ENCODE data around the gene CCL27. TPM values are rescaled to one million over a fixed set of nuclear protein-coding genes. Genes with fewer than 3 reads are reported as not detected.

Gene CCL27, protein sequence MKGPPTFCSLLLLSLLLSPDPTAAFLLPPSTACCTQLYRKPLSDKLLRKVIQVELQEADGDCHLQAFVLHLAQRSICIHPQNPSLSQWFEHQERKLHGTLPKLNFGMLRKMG
- 0.36 TPM in 1 of 2 replicates, not detected in the other for total RNA-seq (2014; rRNA removed; shearing (Covaris generic); ENCODE audit: low replicate concordance)

DNA sequence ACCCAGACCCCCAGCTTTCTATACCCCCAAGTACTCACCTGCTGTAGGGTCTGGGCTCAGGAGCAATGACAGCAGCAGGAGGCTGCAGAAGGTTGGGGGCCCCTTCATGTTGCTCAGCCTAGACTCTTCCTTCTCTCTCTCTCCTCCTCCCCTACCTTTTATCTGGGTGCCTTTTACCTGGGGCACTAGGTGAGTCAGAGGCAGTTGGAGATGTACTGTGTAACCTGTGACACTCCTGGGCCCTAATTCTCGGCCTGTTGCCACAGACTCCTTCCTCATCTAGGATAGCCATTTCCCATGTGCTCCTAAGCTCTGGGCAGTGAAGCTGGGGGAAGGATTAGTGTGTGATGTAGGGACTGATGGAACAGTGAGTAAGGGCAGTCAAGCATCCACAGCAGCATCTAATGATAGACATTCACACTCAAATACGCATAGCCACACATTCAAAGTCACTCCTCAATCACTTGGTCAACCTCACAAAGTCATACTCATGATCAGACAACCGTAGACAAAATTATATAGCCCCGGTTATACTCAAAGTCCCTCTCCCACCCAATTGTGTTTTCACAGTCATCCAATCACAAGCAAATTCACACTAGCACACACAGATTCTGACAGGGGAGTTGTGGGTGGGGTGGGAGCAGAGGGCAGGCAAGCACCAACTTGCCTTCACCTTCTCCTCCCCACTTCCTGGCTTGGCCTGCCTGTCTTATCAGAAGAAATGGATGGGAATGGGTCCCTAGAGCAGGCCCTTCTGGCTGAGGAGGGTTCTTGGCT, at the start of gene CCL27:
CCL27 (minus strand) TSS at position 132 of the 777 bp plus-strand sequence; CDS start at position 108, 24 bp downstream.
- Histone ChIP-seq H3K27me3 (ENCODE audit: low read length) (no peaks in the 10 kb centered on the region), H3K4me1 (ENCODE audit: low read length) (peaks cover 17% of the 10 kb centered on the region), H3K27ac (ENCODE audit: low read length) (no peak within 1 kb of the TSS), H3K79me2 (ENCODE audit: low read length) (no peaks in the 10 kb centered on the region), H3K9ac (ENCODE audit: low read length) (no peak within 1 kb of the TSS), H3K4me3 (ENCODE audit: low read length) (no peak within 1 kb of the TSS), H3K36me3 (ENCODE audit: insufficient read depth, low read length) (no peaks in the 10 kb centered on the region), H3K9me3 (ENCODE audit: low read length) (no peaks in the 10 kb centered on the region), H2AFZ (ENCODE audit: low read length) (no peak within 1 kb of the TSS), H4K20me1 (ENCODE audit: insufficient read depth, low read depth, low read length) (no peaks in the 10 kb centered on the region), H3K4me2 (ENCODE audit: low read depth, low read length, poor library complexity, severe bottlenecking) (no peak within 1 kb of the TSS), H3K9me2 (replicated peaks; ENCODE audit: insufficient read depth, low read length) (no peaks in the 10 kb centered on the region)
- DNase-seq: no peak

DNA sequence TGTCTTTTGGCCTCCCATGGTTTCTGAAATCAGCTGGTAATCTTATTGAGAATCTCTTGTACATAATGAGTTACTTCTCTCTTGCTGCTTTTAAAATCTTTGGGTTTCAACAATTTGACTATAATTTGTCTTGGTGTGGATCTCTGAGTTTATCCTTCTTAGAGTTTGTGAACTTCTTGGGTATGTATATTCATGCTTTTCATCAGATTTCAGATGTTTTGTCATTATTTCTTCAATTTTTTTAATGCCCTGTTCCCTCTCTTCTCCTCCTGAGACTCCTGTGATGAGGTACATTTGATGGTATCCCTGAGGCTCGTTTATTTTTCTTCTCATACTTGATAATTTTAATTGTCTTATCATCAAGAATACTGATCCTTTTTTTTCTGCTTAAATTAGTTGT, 49.7 kb upstream of the CCL27 start:
- Histone ChIP-seq H3K4me3 (ENCODE audit: low read length) (no peak overlapping the region), H3K9me2 (replicated peaks; ENCODE audit: insufficient read depth, low read length) (no peaks in the 10 kb centered on the region), H3K4me2 (ENCODE audit: low read depth, low read length, poor library complexity, severe bottlenecking) (no peak overlapping the region), H3K4me1 (ENCODE audit: low read length) (no peaks in the 10 kb centered on the region), H3K9me3 (ENCODE audit: low read length) (no peaks in the 10 kb centered on the region), H4K20me1 (ENCODE audit: insufficient read depth, low read depth, low read length) (no peaks in the 10 kb centered on the region), H3K27me3 (ENCODE audit: low read length) (no peaks in the 10 kb centered on the region), H3K36me3 (ENCODE audit: insufficient read depth, low read length) (no peaks in the 10 kb centered on the region), H3K9ac (ENCODE audit: low read length) (no peak overlapping the region), H2AFZ (ENCODE audit: low read length) (no peak overlapping the region), H3K79me2 (ENCODE audit: low read length) (no peaks in the 10 kb centered on the region), H3K27ac (ENCODE audit: low read length) (no peak overlapping the region)
- no peak for DNase-seq

DNA sequence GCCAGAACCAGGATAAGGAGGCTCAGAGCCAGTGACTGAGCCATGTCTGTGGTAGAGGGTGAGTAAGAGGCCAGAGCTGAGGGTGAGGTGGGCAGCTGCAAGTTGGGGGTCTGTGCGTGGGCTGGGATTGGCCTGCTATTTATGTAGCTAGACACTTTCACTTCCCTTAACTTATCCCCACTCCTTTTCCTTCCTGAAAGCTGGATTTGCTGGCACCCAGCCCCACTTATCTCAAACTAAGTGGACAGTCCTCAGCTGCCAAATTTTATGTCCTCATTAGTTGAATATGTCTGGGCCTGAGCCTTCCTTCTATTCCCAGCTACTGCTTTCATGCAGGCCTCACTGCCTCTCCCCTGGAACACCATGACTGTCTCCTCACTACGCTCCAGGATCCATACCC, 47.6 kb upstream of the CCL27 start, which contains the start of gene CCL21:
CCL21 (minus strand) TSS at position 114 of the 400 bp plus-strand sequence; CDS start at position 44, 70 bp downstream.
- H3K27ac ChIP-seq (ENCODE audit: low read length): no peak within 1 kb of the TSS

DNA sequence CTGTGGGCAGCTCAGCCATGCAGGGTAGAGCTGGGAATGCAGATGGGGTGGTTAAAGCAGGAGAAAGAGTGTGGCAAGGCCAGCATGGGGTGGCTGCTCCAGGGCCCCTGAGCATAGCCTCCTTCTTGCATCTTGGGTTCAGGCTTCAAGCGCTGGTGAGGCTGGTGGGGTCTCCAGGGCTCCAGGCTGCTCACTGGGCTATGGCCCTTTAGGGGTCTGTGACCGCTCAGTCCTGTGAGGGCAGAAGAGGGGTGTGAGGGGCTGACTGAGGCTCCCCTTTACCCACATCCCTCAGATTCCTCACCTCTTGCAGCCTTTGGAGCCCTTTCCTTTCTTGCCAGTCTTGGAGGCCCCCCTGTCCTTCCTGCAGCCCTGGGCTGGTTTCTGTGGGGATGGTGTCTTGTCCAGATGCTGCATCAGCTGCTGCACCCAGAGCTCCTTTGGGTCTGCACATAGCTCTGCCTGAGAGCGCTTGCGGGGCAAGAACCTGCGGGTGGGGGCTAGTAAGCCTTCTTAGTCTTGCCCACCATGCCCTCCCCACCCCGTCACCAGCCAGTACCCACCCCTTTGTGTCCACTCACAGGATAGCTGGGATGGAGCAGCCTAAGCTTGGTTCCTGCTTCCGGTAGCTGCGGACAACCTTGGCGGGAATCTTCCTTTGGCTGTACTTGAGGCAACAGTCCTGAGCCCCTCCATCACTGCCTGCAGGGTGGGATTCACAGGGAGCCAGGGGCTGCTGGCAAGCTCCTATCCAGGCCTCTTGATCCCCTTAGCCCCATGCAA, 46.9 kb upstream of the CCL27 start:
- no peak for DNase-seq
- H4K20me1 ChIP-seq (ENCODE audit: insufficient read depth, low read depth, low read length): no peaks in the 10 kb centered on the region
- no peaks in the 10 kb centered on the region for H3K4me1 ChIP-seq (ENCODE audit: low read length)
- H3K36me3 ChIP-seq (ENCODE audit: insufficient read depth, low read length): no peaks in the 10 kb centered on the region
- no peak overlapping the region for H3K4me3 ChIP-seq (ENCODE audit: low read length)
- no peaks in the 10 kb centered on the region for H3K9me2 ChIP-seq (replicated peaks; ENCODE audit: insufficient read depth, low read length)
- no peak overlapping the region for H3K4me2 ChIP-seq (ENCODE audit: low read depth, low read length, poor library complexity, severe bottlenecking)
- H3K9me3 ChIP-seq (ENCODE audit: low read length): no peaks in the 10 kb centered on the region
- no peak overlapping the region for H3K27ac ChIP-seq (ENCODE audit: low read length)
- H2AFZ ChIP-seq (ENCODE audit: low read length): no peak overlapping the region
- no peaks in the 10 kb centered on the region for H3K27me3 ChIP-seq (ENCODE audit: low read length)
- no peaks in the 10 kb centered on the region for H3K79me2 ChIP-seq (ENCODE audit: low read length)
- no peak overlapping the region for H3K9ac ChIP-seq (ENCODE audit: low read length)

More for the DNA sequence above, 47.6 kb upstream of the CCL27 start, which contains the start of gene CCL21:
- Histone ChIP-seq H3K9ac (ENCODE audit: low read length) (no peak within 1 kb of the TSS), H2AFZ (ENCODE audit: low read length) (no peak within 1 kb of the TSS), H3K4me1 (ENCODE audit: low read length) (no peaks in the 10 kb centered on the region), H3K4me2 (ENCODE audit: low read depth, low read length, poor library complexity, severe bottlenecking) (no peak within 1 kb of the TSS), H3K9me3 (ENCODE audit: low read length) (no peaks in the 10 kb centered on the region), H4K20me1 (ENCODE audit: insufficient read depth, low read depth, low read length) (no peaks in the 10 kb centered on the region), H3K79me2 (ENCODE audit: low read length) (no peaks in the 10 kb centered on the region), H3K4me3 (ENCODE audit: low read length) (no peak within 1 kb of the TSS), H3K27me3 (ENCODE audit: low read length) (no peaks in the 10 kb centered on the region), H3K9me2 (replicated peaks; ENCODE audit: insufficient read depth, low read length) (no peaks in the 10 kb centered on the region), H3K36me3 (ENCODE audit: insufficient read depth, low read length) (no peaks in the 10 kb centered on the region)
- no peak for DNase-seq

DNA sequence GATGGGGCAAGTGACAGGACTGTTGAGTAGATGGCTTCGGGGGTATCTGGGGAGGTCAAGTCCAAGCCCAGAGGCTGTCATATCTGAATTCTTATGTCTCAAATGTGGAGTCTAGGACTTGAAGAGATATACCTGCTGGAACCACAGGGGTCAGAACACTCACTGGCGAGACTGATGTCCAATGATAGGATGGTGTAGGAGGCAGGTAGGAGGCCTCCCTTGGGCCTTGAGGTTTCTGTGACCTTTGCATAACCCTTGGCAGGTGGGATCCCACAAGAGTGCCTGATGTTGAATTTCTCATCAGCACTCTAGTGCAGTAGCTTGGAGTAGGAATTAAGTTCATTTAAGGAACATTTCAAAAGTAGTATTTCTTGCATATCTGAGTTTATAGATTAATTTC, 44.7 kb upstream of the CCL27 start:
- Histone ChIP-seq H3K4me3 (ENCODE audit: low read length) (no peak overlapping the region), H3K4me2 (ENCODE audit: low read depth, low read length, poor library complexity, severe bottlenecking) (no peak overlapping the region), H3K4me1 (ENCODE audit: low read length) (no peaks in the 10 kb centered on the region), H3K9me3 (ENCODE audit: low read length) (no peaks in the 10 kb centered on the region), H3K79me2 (ENCODE audit: low read length) (no peaks in the 10 kb centered on the region), H3K27me3 (ENCODE audit: low read length) (no peaks in the 10 kb centered on the region), H4K20me1 (ENCODE audit: insufficient read depth, low read depth, low read length) (no peaks in the 10 kb centered on the region), H2AFZ (ENCODE audit: low read length) (no peak overlapping the region), H3K36me3 (ENCODE audit: insufficient read depth, low read length) (no peaks in the 10 kb centered on the region), H3K27ac (ENCODE audit: low read length) (no peak overlapping the region), H3K9ac (ENCODE audit: low read length) (no peak overlapping the region), H3K9me2 (replicated peaks; ENCODE audit: insufficient read depth, low read length) (no peaks in the 10 kb centered on the region)
- DNase-seq: no peak

DNA sequence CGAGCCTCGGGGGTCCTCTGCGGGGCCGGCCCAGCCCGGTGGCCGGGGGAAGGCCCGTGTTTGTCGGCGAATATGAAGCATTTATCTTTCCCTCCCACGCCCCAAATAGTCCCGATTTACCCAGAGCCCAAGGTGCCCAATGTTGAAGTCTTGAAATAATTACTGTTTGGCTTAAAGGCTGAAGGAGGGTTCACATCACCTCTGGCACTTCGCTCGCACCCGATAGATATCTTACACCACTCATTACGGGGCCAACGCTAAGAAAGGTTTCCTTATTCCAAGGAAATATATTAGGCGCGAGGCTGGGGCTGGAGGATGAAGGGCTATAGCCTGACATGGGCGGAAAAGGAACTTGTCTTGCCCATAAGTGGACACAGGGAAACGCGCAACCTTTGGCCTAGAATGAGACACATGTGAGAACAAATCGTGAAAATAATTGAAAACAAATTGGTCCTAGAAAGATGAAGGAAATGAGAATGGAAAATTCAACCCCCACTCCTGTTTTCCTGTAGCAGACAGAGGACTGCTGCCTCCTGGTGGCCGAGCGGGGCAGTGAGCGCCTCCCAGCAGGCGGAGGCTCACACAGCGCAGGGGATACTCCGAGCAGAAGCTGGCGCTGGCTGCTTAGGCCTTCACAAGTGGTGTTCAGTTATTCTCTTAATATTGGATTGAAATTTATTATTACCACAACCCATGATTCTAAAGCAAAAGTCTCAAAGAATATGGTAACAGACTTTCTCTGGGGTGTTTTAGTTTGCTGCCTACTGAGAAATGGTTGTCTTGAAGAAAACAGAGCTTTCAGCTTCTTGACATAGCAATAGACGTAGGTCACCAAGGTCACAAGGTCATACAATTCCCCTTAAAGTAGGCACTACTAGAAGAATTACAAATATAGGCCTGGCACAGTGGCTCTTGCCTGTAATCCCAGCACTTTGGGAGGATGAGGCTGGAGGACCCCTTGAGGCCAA, 39.6 kb upstream of the CCL27 start:
- peak overlapping the region; percentile 64; the same call in 1 of the 2 replicates for H2AFZ ChIP-seq (ENCODE audit: low read length)
- peak overlapping the region; percentile 50 for H3K4me3 ChIP-seq (ENCODE audit: low read length)
- DNase-seq: peak; percentile 89
- H3K9ac ChIP-seq (ENCODE audit: low read length): peak overlapping the region; percentile 47
- no peaks in the 10 kb centered on the region for H3K79me2 ChIP-seq (ENCODE audit: low read length)
- H3K4me2 ChIP-seq (ENCODE audit: low read depth, low read length, poor library complexity, severe bottlenecking): peak overlapping the region; percentile 64
- H4K20me1 ChIP-seq (ENCODE audit: insufficient read depth, low read depth, low read length): no peaks in the 10 kb centered on the region
- no peaks in the 10 kb centered on the region for H3K36me3 ChIP-seq (ENCODE audit: insufficient read depth, low read length)
- H3K9me3 ChIP-seq (ENCODE audit: low read length): no peaks in the 10 kb centered on the region
- no peaks in the 10 kb centered on the region for H3K27me3 ChIP-seq (ENCODE audit: low read length)
- H3K4me1 ChIP-seq (ENCODE audit: low read length): peaks cover 7% of the 10 kb centered on the region
- no peaks in the 10 kb centered on the region for H3K9me2 ChIP-seq (replicated peaks; ENCODE audit: insufficient read depth, low read length)
- H3K27ac ChIP-seq (ENCODE audit: low read length): no peak overlapping the region

DNA sequence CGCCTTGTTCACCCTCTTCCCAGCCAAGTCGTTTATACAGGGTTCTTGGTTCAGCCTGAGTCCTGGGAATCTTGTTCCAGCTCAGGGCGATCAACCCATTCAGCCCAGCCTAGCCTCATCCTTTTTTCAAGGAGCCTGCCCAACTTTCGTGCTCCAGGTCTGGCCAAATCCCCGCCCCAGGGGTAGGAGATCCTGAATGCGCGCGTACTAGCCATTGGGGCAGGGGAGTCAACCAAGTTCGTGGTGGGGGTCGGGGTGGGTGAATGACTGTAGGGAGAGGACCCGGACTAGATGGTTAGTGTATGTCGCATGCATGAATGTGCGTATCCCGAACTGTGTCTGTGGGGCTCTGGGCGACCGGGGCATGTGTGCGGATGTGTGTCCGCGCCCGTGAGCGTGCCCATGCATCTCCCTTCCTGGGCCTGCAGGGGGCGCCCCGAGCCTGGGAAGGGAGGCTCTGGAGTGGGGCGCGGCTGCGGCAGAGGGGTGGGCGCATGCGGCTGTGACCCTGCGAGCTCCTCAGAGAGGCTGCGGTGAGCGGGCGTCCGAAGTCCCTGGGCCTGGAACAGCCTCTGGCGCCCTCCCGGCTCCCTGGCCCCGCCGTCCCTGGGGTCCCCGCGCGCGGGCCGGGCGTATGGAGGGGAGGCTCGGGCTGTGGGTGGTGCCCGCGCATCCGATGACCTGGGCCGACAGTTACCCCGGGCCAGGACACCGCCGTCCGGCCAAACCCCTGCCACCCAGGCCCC, 38.7 kb upstream of the CCL27 start:
- peak overlapping the region; percentile 64 for H3K4me2 ChIP-seq (ENCODE audit: low read depth, low read length, poor library complexity, severe bottlenecking)
- no peaks in the 10 kb centered on the region for H3K9me2 ChIP-seq (replicated peaks; ENCODE audit: insufficient read depth, low read length)
- peaks cover 7% of the 10 kb centered on the region for H3K4me1 ChIP-seq (ENCODE audit: low read length)
- H3K9ac ChIP-seq (ENCODE audit: low read length): peak overlapping the region; percentile 47
- peak; percentile 89 for DNase-seq
- no peaks in the 10 kb centered on the region for H3K27me3 ChIP-seq (ENCODE audit: low read length)
- H3K79me2 ChIP-seq (ENCODE audit: low read length): no peaks in the 10 kb centered on the region
- no peaks in the 10 kb centered on the region for H4K20me1 ChIP-seq (ENCODE audit: insufficient read depth, low read depth, low read length)
- H2AFZ ChIP-seq (ENCODE audit: low read length): peak overlapping the region; percentile 64; the same call in 1 of the 2 replicates
- no peaks in the 10 kb centered on the region for H3K36me3 ChIP-seq (ENCODE audit: insufficient read depth, low read length)
- peak overlapping the region; percentile 50 for H3K4me3 ChIP-seq (ENCODE audit: low read length)
- H3K27ac ChIP-seq (ENCODE audit: low read length): no peak overlapping the region
- no peaks in the 10 kb centered on the region for H3K9me3 ChIP-seq (ENCODE audit: low read length)
